ENCODE data around the gene GATC. TPM values are rescaled to one million over a fixed set of nuclear protein-coding genes. Genes with fewer than 3 reads are reported as not detected.

The GATC gene
- total and polyA plus RNA-seq, 9 donors: 11.9 to 34.7 (median 19.4) TPM

DNA sequence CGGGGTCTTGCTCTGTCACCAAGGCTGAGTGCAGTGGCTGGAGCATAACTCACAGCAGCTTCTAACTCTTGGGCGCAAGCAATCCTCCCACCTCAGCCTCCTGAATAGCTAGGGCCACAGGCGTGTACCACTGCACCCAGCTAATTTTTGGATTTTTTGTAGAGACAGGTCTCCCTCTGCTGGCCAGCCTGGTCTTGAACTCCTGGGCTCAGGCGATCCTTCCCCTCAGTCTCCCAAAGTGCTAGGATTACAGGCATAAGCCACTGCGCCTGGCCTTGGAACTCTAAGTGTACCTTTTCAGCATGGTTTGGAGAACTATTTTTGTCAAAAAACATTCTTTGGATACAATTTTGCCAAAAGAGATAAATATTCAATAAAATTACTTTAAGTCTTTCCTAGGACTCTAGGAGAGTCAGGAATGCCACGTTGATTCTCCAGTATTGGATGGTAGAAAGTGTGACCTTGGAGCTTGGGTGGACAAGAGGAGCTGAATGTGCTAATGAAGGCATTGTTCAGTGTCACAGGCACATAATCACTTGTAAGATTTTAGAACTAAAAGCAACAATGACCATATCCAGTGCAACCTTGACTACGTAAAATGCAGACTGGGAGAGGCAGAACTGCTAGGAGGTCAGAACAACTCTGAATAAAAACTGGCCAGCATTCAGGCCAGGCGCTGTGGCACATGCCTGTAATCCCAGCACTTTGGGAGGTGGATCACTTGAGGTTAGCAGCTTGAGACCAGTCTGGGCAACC, 20.5 kb downstream of the GATC start:
- WGBS, 3 donors: 40 to 46% (median 41%) methylated on average over 8 of the region's 8 CpGs
- Histone ChIP-seq H3K27ac (no peak overlapping the region), H3K36me3 (no peaks in the 10 kb centered on the region), H3K27me3 (no peaks in the 10 kb centered on the region), H3K4me3 (no peak overlapping the region), H3K4me1 (ENCODE audit: insufficient read depth) (peaks cover 9% of the 10 kb centered on the region), H3K9me3 (no peaks in the 10 kb centered on the region)
- intact Hi-C loops (cut with DNase I): no loop called here
- DNase-seq: peak in 4 of 5 donors; percentile 18 to 58 (median 44)
- TF ChIP-seq EP300 (IDR thresholded peaks at IDR 0.05): no peak
- TF ChIP-seq, protein P1, sequence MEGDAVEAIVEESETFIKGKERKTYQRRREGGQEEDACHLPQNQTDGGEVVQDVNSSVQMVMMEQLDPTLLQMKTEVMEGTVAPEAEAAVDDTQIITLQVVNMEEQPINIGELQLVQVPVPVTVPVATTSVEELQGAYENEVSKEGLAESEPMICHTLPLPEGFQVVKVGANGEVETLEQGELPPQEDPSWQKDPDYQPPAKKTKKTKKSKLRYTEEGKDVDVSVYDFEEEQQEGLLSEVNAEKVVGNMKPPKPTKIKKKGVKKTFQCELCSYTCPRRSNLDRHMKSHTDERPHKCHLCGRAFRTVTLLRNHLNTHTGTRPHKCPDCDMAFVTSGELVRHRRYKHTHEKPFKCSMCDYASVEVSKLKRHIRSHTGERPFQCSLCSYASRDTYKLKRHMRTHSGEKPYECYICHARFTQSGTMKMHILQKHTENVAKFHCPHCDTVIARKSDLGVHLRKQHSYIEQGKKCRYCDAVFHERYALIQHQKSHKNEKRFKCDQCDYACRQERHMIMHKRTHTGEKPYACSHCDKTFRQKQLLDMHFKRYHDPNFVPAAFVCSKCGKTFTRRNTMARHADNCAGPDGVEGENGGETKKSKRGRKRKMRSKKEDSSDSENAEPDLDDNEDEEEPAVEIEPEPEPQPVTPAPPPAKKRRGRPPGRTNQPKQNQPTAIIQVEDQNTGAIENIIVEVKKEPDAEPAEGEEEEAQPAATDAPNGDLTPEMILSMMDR (IDR thresholded peaks at IDR 0.05): peak in 1 of 3 donors; percentile 18
- no peak for TF ChIP-seq POLR2A (IDR thresholded peaks at IDR 0.05)

DNA sequence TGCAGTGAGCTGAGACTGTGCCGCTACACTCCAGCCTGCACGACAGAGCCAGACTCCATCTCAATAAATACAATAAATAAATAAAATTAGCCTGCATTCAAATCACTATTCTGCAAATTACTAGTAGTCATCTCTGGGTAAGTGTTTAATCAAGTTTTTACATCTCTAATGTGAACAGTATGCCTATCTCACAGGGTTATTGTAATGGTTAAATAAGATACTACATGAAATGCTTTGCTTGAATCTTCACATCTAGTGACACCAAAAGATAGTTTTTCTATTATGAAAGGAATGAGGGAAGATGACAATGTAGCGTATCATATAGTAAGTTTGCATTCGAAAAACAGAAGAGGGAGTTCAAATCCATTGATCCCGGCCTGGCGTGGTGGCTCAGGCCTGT, 21.2 kb downstream of the GATC start:
- no peaks in the 10 kb centered on the region for H3K27me3 ChIP-seq
- no peaks in the 10 kb centered on the region for H3K36me3 ChIP-seq
- intact Hi-C loops (cut with DNase I): no loop called here
- no peak for DNase-seq
- no peak overlapping the region for H3K27ac ChIP-seq
- peaks cover 9% of the 10 kb centered on the region for H3K4me1 ChIP-seq (ENCODE audit: insufficient read depth)
- TF ChIP-seq POLR2A (IDR thresholded peaks at IDR 0.05): no peak
- TF ChIP-seq, protein P1 (IDR thresholded peaks at IDR 0.05): no peak
- TF ChIP-seq EP300 (IDR thresholded peaks at IDR 0.05): no peak
- H3K4me3 ChIP-seq: no peak overlapping the region
- WGBS, 3 donors: 81 to 86% (median 83%) methylated on average over 6 of the region's 6 CpGs
- no peaks in the 10 kb centered on the region for H3K9me3 ChIP-seq

DNA sequence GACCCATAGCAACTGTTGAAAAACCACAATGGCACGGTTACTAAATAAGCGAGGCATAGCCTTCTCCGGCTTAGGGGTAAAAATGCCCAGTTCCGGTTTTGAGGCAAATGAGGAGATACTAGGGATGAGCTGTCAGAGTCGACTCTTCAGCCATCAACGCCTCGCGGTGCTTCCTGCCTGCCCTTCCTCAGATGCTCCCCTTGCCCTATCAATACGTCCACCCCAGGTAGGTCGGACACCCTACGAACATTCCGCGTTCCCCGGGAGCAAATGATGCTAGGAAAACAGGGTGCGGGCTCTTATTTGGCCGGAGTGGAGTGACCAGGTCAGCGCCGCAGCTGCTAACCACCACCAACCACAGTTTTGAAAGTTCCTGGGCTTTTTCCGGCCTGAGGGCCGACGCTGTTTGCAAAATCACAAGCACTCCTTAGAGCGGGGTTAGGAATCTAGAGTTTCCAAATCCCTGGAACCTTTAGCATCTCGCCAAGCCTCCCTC, 22.1 kb downstream of the GATC start:
- Histone ChIP-seq H3K4me1 (ENCODE audit: insufficient read depth) (peaks cover 9% of the 10 kb centered on the region), H3K9me3 (no peaks in the 10 kb centered on the region), H3K36me3 (no peaks in the 10 kb centered on the region), H3K4me3 (peak overlapping the region; percentile 79), H3K27me3 (no peaks in the 10 kb centered on the region), H3K27ac (peak overlapping the region; percentile 87 to 89)
- peak in 4 of 5 donors; percentile 30 to 59 (median 45) for DNase-seq
- TF ChIP-seq EP300 (IDR thresholded peaks at IDR 0.05) (no peak), POLR2A (IDR thresholded peaks at IDR 0.05) (no peak)
- TF ChIP-seq, protein P1 (IDR thresholded peaks at IDR 0.05): no peak
- 1% methylated on average over 22 to 23 of the region's 23 CpGs for WGBS, 3 donors
- intact Hi-C loops (cut with DNase I): no loop called here

DNA sequence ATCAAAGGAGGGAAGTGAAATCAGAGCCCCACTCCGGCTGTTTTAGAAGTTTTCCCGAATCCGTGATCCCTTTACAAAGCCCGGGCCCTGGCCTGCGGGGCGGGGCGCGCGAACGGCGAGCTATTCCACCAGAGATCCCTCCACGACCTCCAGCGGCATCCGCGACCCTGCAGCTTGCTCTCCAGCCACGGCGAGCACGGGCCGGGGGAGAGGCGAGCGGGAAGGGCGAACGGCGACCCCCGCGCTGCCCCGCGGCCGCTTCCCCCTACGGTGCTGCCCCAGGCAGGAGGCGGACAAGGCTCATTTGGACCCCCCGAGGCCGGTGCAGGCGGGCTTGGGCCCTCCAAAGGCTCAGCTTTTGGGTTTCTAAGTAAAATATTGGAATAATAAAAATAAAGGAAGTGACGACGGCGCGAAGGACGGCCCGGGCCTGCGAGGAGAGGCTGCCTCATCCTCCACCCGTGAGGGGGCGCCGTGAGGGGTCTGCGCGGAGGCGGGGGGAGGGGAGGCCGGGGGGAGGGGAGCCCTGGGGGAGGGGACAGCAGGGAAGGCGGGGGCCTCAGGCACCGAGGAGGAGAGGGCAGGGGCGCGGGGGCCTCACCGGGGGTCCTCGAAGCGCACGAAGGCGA, 22.7 kb downstream of the GATC start:
- peak; percentile 37 to 70 (median 62) for DNase-seq
- peak overlapping the region; percentile 87 to 89 for H3K27ac ChIP-seq
- H3K4me1 ChIP-seq (ENCODE audit: insufficient read depth): peaks cover 9% of the 10 kb centered on the region
- no peaks in the 10 kb centered on the region for H3K27me3 ChIP-seq
- intact Hi-C loops (cut with DNase I): no loop called here
- H3K9me3 ChIP-seq: no peaks in the 10 kb centered on the region
- 0 to 1% (median 1%) methylated on average over 45 to 57 of the region's 57 CpGs for WGBS, 3 donors
- TF ChIP-seq POLR2A (IDR thresholded peaks at IDR 0.05) (no peak), EP300 (IDR thresholded peaks at IDR 0.05) (no peak)
- TF ChIP-seq, protein P1 (IDR thresholded peaks at IDR 0.05): no peak
- H3K36me3 ChIP-seq: no peaks in the 10 kb centered on the region
- peak overlapping the region; percentile 79 for H3K4me3 ChIP-seq
